ENCODE results near the gene UCP2.

Gene UCP2

GRCh38 chr11:74000307-74001133 lies 17.9 kb upstream of the UCP2 start:
- Histone ChIP-seq H3K4me1 (ENCODE audit: control extremely low read depth in 1 of 4, control insufficient read depth in 4 of 4, insufficient read depth in 4 of 4, low read length in 3 of 4) (peaks cover 0 to 25% (median 20%) of the 10 kb centered on the region in 4 experiments), H3K9me3 (ENCODE audit: control extremely low read depth in 1 of 5, control insufficient read depth in 4 of 5, insufficient read depth in 2 of 5, low read depth in 1 of 5, low read length in 4 of 5) (no peaks in the 10 kb centered on the region), H3K36me3 (ENCODE audit: control insufficient read depth in 4 of 4, insufficient read depth in 4 of 4, low read length in 3 of 4) (peaks cover 0 to 19% (median 15%) of the 10 kb centered on the region in 4 experiments), H3K27ac (ENCODE audit: insufficient read depth in 1 of 2, low read depth in 1 of 2, low read length in 2 of 2, poor library complexity in 1 of 2, severe bottlenecking in 2 of 2) (no peak overlapping the region), H3K4me3 (ENCODE audit: control insufficient read depth in 1 of 7, extremely low read depth in 1 of 7, insufficient read depth in 4 of 7, low read depth in 2 of 7, low read length in 6 of 7) (no peak overlapping the region), H3K27me3 (replicated peaks in 2 of 5; ENCODE audit: control insufficient read depth in 4 of 5, insufficient read depth in 5 of 5, low read length in 4 of 5) (no peaks in the 10 kb centered on the region)
- CTCF ChIA-PET: no interaction called here
- no peak for DNase-seq
- POLR2A ChIA-PET: no interaction called here
- 98% methylated on average over 10 of the region's 14 CpGs for WGBS (ENCODE audit: insufficient coverage)

GRCh38 chr11:73999581-74000306 lies 17.1 kb upstream of the UCP2 start:
- Histone ChIP-seq H3K9me3 (ENCODE audit: control extremely low read depth in 1 of 5, control insufficient read depth in 4 of 5, insufficient read depth in 2 of 5, low read depth in 1 of 5, low read length in 4 of 5) (no peaks in the 10 kb centered on the region), H3K4me3 (ENCODE audit: control insufficient read depth in 1 of 7, extremely low read depth in 1 of 7, insufficient read depth in 4 of 7, low read depth in 2 of 7, low read length in 6 of 7) (no peak overlapping the region), H3K27ac (ENCODE audit: insufficient read depth in 1 of 2, low read depth in 1 of 2, low read length in 2 of 2, poor library complexity in 1 of 2, severe bottlenecking in 2 of 2) (no peak overlapping the region), H3K36me3 (ENCODE audit: control insufficient read depth in 4 of 4, insufficient read depth in 4 of 4, low read length in 3 of 4) (peaks cover 0 to 19% (median 15%) of the 10 kb centered on the region in 4 experiments), H3K4me1 (ENCODE audit: control extremely low read depth in 1 of 4, control insufficient read depth in 4 of 4, insufficient read depth in 4 of 4, low read length in 3 of 4) (peaks cover 4 to 24% (median 17%) of the 10 kb centered on the region in 4 experiments), H3K27me3 (replicated peaks in 2 of 5; ENCODE audit: control insufficient read depth in 4 of 5, insufficient read depth in 5 of 5, low read length in 4 of 5) (no peaks in the 10 kb centered on the region)
- WGBS (ENCODE audit: insufficient coverage): 97% methylated on average over 7 of the region's 8 CpGs
- ChIA-PET CTCF (no interaction called here), POLR2A (no interaction called here)
- DNase-seq: no peak

- no peak for DNase-seq
- H3K27ac ChIP-seq (ENCODE audit: insufficient read depth in 1 of 2, low read depth in 1 of 2, low read length in 2 of 2, poor library complexity in 1 of 2, severe bottlenecking in 2 of 2): no peak overlapping the region
- POLR2A ChIA-PET: no interaction called here
- H3K36me3 ChIP-seq (ENCODE audit: control insufficient read depth in 4 of 4, insufficient read depth in 4 of 4, low read length in 3 of 4): peaks cover 0 to 19% (median 14%) of the 10 kb centered on the region in 4 experiments
- no peaks in the 10 kb centered on the region for H3K27me3 ChIP-seq (replicated peaks in 2 of 5; ENCODE audit: control insufficient read depth in 4 of 5, insufficient read depth in 5 of 5, low read length in 4 of 5)
- H3K9me3 ChIP-seq (ENCODE audit: control extremely low read depth in 1 of 5, control insufficient read depth in 4 of 5, insufficient read depth in 2 of 5, low read depth in 1 of 5, low read length in 4 of 5): no peaks in the 10 kb centered on the region
- no peak overlapping the region for H3K4me3 ChIP-seq (ENCODE audit: control insufficient read depth in 1 of 7, extremely low read depth in 1 of 7, insufficient read depth in 4 of 7, low read depth in 2 of 7, low read length in 6 of 7)
- H3K4me1 ChIP-seq (ENCODE audit: control extremely low read depth in 1 of 4, control insufficient read depth in 4 of 4, insufficient read depth in 4 of 4, low read length in 3 of 4): peaks cover 4 to 22% (median 12%) of the 10 kb centered on the region in 4 experiments
- CTCF ChIA-PET: no interaction called here
- WGBS (ENCODE audit: insufficient coverage): 100% methylated on average over 1 of the region's 13 CpGs
Observed at GRCh38 chr11:73998846-73999575, 16.4 kb upstream of the UCP2 start.

- ChIA-PET CTCF (interaction anchor here (0.9 to 2.0 kb wide), 4 partner anchors 17 to 35 kb away, joined by 3 to 7 read pairs (median 4); no protein-coding TSS in a partner anchor), POLR2A (interaction anchor here (1.2 to 1.6 kb wide), 2 partner anchors 15 to 26 kb away, joined by 3 to 6 read pairs; partner anchors contain the start of gene UCP2)
- DNase-seq: no peak
- no peaks in the 10 kb centered on the region for H3K27me3 ChIP-seq (replicated peaks in 2 of 5; ENCODE audit: control insufficient read depth in 4 of 5, insufficient read depth in 5 of 5, low read length in 4 of 5)
- H3K4me3 ChIP-seq (ENCODE audit: control insufficient read depth in 1 of 7, extremely low read depth in 1 of 7, insufficient read depth in 4 of 7, low read depth in 2 of 7, low read length in 6 of 7): no peak overlapping the region
- H3K36me3 ChIP-seq (ENCODE audit: control insufficient read depth in 4 of 4, insufficient read depth in 4 of 4, low read length in 3 of 4): peaks cover 0 to 8% (median 1%) of the 10 kb centered on the region in 4 experiments
- H3K4me1 ChIP-seq (ENCODE audit: control extremely low read depth in 1 of 4, control insufficient read depth in 4 of 4, insufficient read depth in 4 of 4, low read length in 3 of 4): peaks cover 4 to 19% (median 10%) of the 10 kb centered on the region in 4 experiments
- H3K9me3 ChIP-seq (ENCODE audit: control extremely low read depth in 1 of 5, control insufficient read depth in 4 of 5, insufficient read depth in 2 of 5, low read depth in 1 of 5, low read length in 4 of 5): no peaks in the 10 kb centered on the region
- H3K27ac ChIP-seq (ENCODE audit: insufficient read depth in 1 of 2, low read depth in 1 of 2, low read length in 2 of 2, poor library complexity in 1 of 2, severe bottlenecking in 2 of 2): no peak overlapping the region
- WGBS (ENCODE audit: insufficient coverage): 80% methylated on average over 6 of the region's 6 CpGs
Observed at GRCh38 chr11:73997120-73997770, 14.6 kb upstream of the UCP2 start.

- H3K27me3 ChIP-seq (replicated peaks in 2 of 5; ENCODE audit: control insufficient read depth in 4 of 5, insufficient read depth in 5 of 5, low read length in 4 of 5): no peaks in the 10 kb centered on the region
- H3K27ac ChIP-seq (ENCODE audit: insufficient read depth in 1 of 2, low read depth in 1 of 2, low read length in 2 of 2, poor library complexity in 1 of 2, severe bottlenecking in 2 of 2): peak overlapping the region in 1 of 2 experiments; percentile 90
- DNase-seq: no peak
- CTCF ChIA-PET: no interaction called here
- WGBS (ENCODE audit: insufficient coverage): 100% methylated on average over 4 of the region's 4 CpGs
- H3K4me1 ChIP-seq (ENCODE audit: control extremely low read depth in 1 of 4, control insufficient read depth in 4 of 4, insufficient read depth in 4 of 4, low read length in 3 of 4): peaks cover 4 to 19% (median 10%) of the 10 kb centered on the region in 4 experiments
- no peak overlapping the region for H3K4me3 ChIP-seq (ENCODE audit: control insufficient read depth in 1 of 7, extremely low read depth in 1 of 7, insufficient read depth in 4 of 7, low read depth in 2 of 7, low read length in 6 of 7)
- POLR2A ChIA-PET: interaction anchor here (0.5 to 2.1 kb wide), 3 partner anchors 13 to 25 kb away, joined by 3 to 14 read pairs (median 3); partner anchors contain the start of gene UCP2
- H3K9me3 ChIP-seq (ENCODE audit: control extremely low read depth in 1 of 5, control insufficient read depth in 4 of 5, insufficient read depth in 2 of 5, low read depth in 1 of 5, low read length in 4 of 5): no peaks in the 10 kb centered on the region
- peaks cover 0 to 6% (median 0%) of the 10 kb centered on the region in 4 experiments for H3K36me3 ChIP-seq (ENCODE audit: control insufficient read depth in 4 of 4, insufficient read depth in 4 of 4, low read length in 3 of 4)
Observed at GRCh38 chr11:73996161-73996747, 13.6 kb upstream of the UCP2 start.

GRCh38 chr11:73995731-73996130 lies 13.1 kb upstream of the UCP2 start:
- CTCF ChIA-PET: interaction anchor here (0.6 kb wide), 1 partner anchor 587 kb away, joined by 3 read pairs; no protein-coding TSS in a partner anchor
- peak in 2 of 3 donors; percentile 52 to 63 for DNase-seq
- Histone ChIP-seq H3K9me3 (ENCODE audit: control extremely low read depth in 1 of 5, control insufficient read depth in 4 of 5, insufficient read depth in 2 of 5, low read depth in 1 of 5, low read length in 4 of 5) (no peaks in the 10 kb centered on the region), H3K4me1 (ENCODE audit: control extremely low read depth in 1 of 4, control insufficient read depth in 4 of 4, insufficient read depth in 4 of 4, low read length in 3 of 4) (peaks cover 4 to 19% (median 10%) of the 10 kb centered on the region in 4 experiments), H3K27ac (ENCODE audit: insufficient read depth in 1 of 2, low read depth in 1 of 2, low read length in 2 of 2, poor library complexity in 1 of 2, severe bottlenecking in 2 of 2) (peak overlapping the region; percentile 85 to 90), H3K36me3 (ENCODE audit: control insufficient read depth in 4 of 4, insufficient read depth in 4 of 4, low read length in 3 of 4) (peaks cover 0 to 1% (median 0%) of the 10 kb centered on the region in 4 experiments), H3K4me3 (ENCODE audit: control insufficient read depth in 1 of 7, extremely low read depth in 1 of 7, insufficient read depth in 4 of 7, low read depth in 2 of 7, low read length in 6 of 7) (no peak overlapping the region), H3K27me3 (replicated peaks in 2 of 5; ENCODE audit: control insufficient read depth in 4 of 5, insufficient read depth in 5 of 5, low read length in 4 of 5) (no peaks in the 10 kb centered on the region)
- POLR2A ChIA-PET: interaction anchor here (0.5 to 2.1 kb wide), 2 partner anchors 12 to 21 kb away, joined by 3 to 14 read pairs; partner anchors contain the start of gene UCP2
- 100% methylated on average over 2 of the region's 2 CpGs for WGBS (ENCODE audit: insufficient coverage)
